Liver (tissue), 3 donors: Measurements from ENCODE around the gene CAMK2B.

Experiments used
- GABPA ChIP-seq, 2 donors: IDR thresholded peaks in 1 of 2; conservative IDR thresholded peaks in 1 of 2; 2 replicates each; pipeline ENCODE4 v1.6.1; 2016; ENCODE audit warnings: antibody characterized with exemption in 2 of 2, mild to moderate bottlenecking in 1 of 2, moderate library complexity in 1 of 2
- HNF4A ChIP-seq, 2 donors: conservative IDR thresholded peaks; 2 replicates each; pipeline ENCODE4 v1.6.1; 2016; ENCODE audit warnings: antibody characterized with exemption in 2 of 2, mild to moderate bottlenecking in 2 of 2
- HNF4G ChIP-seq: IDR thresholded peaks from 2 replicates; pipeline ENCODE4 v1.6.1; 2016; ENCODE audit warnings: antibody characterized with exemption
- JUND ChIP-seq, 2 donors: IDR thresholded peaks; 2 replicates each; pipeline ENCODE4 v1.6.1; 2016; ENCODE audit warnings: antibody characterized with exemption in 2 of 2
- NR2F2 ChIP-seq: IDR thresholded peaks from 2 replicates; pipeline ENCODE4 v1.6.1; 2016; ENCODE audit warnings: antibody characterized with exemption
- RAD21 ChIP-seq, 2 donors: IDR thresholded peaks; 2 replicates each; pipeline ENCODE4 v1.6.1; 2016; ENCODE audit warnings: antibody characterized with exemption in 2 of 2, mild to moderate bottlenecking in 2 of 2
- SP1 ChIP-seq: IDR thresholded peaks from 2 replicates; pipeline ENCODE4 v1.6.1; 2018; ENCODE audit warnings: antibody characterized with exemption, mild to moderate bottlenecking
- TAF1 ChIP-seq: conservative IDR thresholded peaks from 2 replicates; pipeline ENCODE4 v1.6.1; 2016; ENCODE audit warnings: antibody characterized with exemption, mild to moderate bottlenecking
- YY1 ChIP-seq: IDR thresholded peaks from 2 replicates; pipeline ENCODE4 v1.6.1; 2016; ENCODE audit warnings: antibody characterized with exemption, mild to moderate bottlenecking
- TF ChIP-seq, protein P1 (sequence below): fragments of 150-350 bp; IDR thresholded peaks from 2 replicates; pipeline ENCODE4 v1.5.1; 2017; ENCODE audit warnings: improper control_type of control experiment, low read depth, low read length; ENCODE audit not compliant: missing input control
- TF ChIP-seq, protein P2 (sequence below): IDR thresholded peaks from 2 replicates; pipeline ENCODE4 v1.6.1; 2016; ENCODE audit warnings: antibody characterized with exemption, mild to moderate bottlenecking
- TF ChIP-seq, protein P3 (sequence below): IDR thresholded peaks from 2 replicates; pipeline ENCODE4 v1.6.1; 2016; ENCODE audit warnings: antibody characterized with exemption
- TF ChIP-seq, protein P4 (sequence below): IDR thresholded peaks from 2 replicates; pipeline ENCODE4 v1.6.1; 2016; ENCODE audit warnings: antibody characterized with exemption
- TF ChIP-seq, protein P5 (sequence below): IDR thresholded peaks from 2 replicates; pipeline ENCODE4 v1.6.1; 2016; ENCODE audit warnings: antibody characterized with exemption
- donor health status: healthy.
- donor health status: healthy.

DNA sequence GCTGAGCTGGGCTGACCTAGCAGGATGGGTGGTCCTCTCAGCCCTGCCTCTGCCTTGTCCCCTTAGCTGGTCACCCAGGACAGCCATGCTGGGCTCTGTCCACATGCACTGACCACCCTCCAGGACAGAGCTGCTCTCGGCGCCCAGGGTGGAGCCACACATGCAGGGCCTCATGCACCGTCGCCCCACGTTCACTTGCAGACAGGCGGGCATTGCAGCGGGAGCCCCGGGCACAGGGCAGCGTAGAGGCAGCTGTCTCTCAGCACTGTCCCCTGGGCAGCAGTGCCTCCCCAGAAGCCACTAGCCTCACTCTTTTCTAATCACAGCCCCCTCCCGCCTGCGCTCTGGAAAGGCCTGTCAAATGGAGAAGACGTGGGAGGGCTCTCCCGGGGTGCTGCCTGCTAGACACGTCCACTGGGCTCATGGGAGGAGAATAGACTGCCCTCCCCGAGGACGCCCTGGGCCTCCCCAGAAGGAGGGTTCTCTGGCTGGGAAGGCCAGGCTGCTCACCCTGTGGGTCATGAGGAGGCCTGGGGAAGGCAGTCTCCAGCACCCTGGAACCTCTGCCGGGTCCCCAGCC, 87.2 kb downstream of the CAMK2B start:
- TF ChIP-seq, protein P1, sequence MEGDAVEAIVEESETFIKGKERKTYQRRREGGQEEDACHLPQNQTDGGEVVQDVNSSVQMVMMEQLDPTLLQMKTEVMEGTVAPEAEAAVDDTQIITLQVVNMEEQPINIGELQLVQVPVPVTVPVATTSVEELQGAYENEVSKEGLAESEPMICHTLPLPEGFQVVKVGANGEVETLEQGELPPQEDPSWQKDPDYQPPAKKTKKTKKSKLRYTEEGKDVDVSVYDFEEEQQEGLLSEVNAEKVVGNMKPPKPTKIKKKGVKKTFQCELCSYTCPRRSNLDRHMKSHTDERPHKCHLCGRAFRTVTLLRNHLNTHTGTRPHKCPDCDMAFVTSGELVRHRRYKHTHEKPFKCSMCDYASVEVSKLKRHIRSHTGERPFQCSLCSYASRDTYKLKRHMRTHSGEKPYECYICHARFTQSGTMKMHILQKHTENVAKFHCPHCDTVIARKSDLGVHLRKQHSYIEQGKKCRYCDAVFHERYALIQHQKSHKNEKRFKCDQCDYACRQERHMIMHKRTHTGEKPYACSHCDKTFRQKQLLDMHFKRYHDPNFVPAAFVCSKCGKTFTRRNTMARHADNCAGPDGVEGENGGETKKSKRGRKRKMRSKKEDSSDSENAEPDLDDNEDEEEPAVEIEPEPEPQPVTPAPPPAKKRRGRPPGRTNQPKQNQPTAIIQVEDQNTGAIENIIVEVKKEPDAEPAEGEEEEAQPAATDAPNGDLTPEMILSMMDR, result no peak
- TF ChIP-seq, protein P2, sequence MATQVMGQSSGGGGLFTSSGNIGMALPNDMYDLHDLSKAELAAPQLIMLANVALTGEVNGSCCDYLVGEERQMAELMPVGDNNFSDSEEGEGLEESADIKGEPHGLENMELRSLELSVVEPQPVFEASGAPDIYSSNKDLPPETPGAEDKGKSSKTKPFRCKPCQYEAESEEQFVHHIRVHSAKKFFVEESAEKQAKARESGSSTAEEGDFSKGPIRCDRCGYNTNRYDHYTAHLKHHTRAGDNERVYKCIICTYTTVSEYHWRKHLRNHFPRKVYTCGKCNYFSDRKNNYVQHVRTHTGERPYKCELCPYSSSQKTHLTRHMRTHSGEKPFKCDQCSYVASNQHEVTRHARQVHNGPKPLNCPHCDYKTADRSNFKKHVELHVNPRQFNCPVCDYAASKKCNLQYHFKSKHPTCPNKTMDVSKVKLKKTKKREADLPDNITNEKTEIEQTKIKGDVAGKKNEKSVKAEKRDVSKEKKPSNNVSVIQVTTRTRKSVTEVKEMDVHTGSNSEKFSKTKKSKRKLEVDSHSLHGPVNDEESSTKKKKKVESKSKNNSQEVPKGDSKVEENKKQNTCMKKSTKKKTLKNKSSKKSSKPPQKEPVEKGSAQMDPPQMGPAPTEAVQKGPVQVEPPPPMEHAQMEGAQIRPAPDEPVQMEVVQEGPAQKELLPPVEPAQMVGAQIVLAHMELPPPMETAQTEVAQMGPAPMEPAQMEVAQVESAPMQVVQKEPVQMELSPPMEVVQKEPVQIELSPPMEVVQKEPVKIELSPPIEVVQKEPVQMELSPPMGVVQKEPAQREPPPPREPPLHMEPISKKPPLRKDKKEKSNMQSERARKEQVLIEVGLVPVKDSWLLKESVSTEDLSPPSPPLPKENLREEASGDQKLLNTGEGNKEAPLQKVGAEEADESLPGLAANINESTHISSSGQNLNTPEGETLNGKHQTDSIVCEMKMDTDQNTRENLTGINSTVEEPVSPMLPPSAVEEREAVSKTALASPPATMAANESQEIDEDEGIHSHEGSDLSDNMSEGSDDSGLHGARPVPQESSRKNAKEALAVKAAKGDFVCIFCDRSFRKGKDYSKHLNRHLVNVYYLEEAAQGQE, result no peak
- TF ChIP-seq, protein P3, sequence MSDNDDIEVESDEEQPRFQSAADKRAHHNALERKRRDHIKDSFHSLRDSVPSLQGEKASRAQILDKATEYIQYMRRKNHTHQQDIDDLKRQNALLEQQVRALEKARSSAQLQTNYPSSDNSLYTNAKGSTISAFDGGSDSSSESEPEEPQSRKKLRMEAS, result no peak
- TF ChIP-seq JUND (IDR thresholded peaks at IDR 0.05), result no peak
- TF ChIP-seq SP1, result no peak
- TF ChIP-seq GABPA (IDR thresholded peaks at IDR 0.05 in 1 of 2, conservative IDR thresholded peaks at IDR 0.05 in 1 of 2), result no peak
- TF ChIP-seq YY1, result no peak
- TF ChIP-seq, protein P4, sequence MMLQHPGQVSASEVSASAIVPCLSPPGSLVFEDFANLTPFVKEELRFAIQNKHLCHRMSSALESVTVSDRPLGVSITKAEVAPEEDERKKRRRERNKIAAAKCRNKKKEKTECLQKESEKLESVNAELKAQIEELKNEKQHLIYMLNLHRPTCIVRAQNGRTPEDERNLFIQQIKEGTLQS, result no peak
- no peak for TF ChIP-seq HNF4A (conservative IDR thresholded peaks at IDR 0.05)
- no peak for TF ChIP-seq RAD21 (IDR thresholded peaks at IDR 0.05)
- no peak for TF ChIP-seq TAF1
- no peak for TF ChIP-seq HNF4G
- TF ChIP-seq, protein P5, sequence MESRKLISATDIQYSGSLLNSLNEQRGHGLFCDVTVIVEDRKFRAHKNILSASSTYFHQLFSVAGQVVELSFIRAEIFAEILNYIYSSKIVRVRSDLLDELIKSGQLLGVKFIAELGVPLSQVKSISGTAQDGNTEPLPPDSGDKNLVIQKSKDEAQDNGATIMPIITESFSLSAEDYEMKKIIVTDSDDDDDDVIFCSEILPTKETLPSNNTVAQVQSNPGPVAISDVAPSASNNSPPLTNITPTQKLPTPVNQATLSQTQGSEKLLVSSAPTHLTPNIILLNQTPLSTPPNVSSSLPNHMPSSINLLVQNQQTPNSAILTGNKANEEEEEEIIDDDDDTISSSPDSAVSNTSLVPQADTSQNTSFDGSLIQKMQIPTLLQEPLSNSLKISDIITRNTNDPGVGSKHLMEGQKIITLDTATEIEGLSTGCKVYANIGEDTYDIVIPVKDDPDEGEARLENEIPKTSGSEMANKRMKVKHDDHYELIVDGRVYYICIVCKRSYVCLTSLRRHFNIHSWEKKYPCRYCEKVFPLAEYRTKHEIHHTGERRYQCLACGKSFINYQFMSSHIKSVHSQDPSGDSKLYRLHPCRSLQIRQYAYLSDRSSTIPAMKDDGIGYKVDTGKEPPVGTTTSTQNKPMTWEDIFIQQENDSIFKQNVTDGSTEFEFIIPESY, result no peak
- TF ChIP-seq NR2F2, result no peak
